Measurements from ENCODE around the gene CCT7. TPM values are rescaled to one million over a fixed set of nuclear protein-coding genes. Genes with fewer than 3 reads are reported as not detected.
A peak's percentile ranks its signal among the peaks of the same experiment; 100 is the strongest.

The CCT7 gene
- polyA plus RNA-seq, 1 donor: 276 TPM

DNA sequence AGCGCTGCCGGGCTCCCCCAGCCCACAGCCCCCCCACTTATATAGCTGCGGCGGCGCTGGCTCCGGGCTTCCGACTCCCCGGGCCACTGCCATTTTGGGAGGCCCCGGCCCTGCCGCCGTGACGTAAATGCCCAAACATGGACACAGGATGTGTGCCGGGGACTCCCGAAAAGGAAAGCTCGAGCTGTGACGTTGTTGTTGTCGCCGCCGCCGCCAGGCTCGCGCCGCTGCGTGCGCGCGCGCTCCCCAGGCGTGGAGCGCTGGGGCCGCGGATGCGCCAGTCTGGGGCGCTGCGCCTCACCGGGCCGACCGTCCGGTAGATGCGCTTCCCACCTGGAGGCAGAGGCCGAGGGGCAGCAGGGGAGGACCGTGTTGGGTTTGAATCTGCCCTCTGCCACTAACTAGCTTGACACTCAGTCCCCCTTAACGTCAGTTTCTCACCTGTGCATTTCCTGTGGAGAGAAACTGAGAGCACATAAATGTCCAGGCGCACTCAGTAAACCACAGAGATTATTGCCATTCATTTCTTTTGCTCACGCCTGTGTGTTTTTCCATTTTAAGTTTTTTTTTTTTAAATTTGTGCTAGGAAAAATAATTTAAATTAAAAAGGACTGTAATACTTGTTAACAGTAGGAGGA is 59.5 kb downstream of the CCT7 start, which contains the start of gene EGR4:
EGR4 (minus strand) TSS at position 15 of the 638 bp plus-strand sequence. CDS start 231 bp downstream, outside the sequence.
- DNase-seq: peak; percentile 39

DNA sequence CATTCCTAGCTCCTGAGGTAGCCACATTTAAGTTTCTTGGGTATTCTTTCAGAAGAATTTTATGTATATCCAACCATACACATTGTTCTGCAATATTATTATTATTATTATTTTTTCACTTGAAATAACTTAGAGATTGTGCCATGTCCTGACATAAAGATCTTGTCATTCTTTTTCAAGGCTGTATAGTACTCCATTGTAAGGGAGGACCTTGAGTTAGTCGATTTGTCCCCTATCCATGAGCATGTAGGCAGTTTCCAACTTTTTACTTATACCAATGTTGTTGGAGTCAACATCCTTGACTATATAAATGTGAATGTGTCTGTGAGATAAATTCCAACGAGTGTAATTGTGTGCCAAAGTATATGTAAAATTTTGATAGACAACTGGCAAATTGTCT is 60.1 kb downstream of the CCT7 start:
- DNase-seq: no peak

DNA sequence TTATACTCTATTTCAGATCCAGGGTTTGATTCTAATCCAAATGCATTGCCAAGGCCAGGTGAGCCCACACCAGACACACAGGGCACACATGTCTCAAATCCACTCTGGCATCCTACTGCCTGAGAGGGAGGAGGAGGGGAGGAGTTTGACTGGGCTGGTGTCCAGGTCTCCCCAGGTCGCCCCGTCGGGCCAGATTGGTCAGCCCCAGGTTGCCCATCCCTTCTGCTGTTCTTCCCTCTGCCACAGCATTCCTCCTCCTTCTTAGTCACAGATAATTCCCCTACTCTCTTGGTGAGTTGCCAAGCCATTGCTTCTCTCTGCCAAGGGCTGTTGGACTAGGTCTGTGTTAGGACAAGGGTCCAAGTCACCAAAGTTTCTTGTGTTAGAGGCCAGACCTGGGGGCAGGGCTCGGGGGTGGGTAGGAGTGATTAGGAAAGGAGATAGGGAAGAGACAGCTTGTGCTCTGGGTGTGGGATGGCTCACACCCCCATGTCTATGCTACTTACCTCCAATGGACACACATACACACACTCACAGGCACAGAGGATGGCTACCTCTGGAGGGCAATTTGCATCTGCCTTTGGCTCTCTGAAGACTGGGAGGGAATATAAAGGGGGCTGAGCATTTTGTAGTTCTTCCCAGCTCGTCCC is 61.8 kb downstream of the CCT7 start:
- DNase-seq: no peak

DNA sequence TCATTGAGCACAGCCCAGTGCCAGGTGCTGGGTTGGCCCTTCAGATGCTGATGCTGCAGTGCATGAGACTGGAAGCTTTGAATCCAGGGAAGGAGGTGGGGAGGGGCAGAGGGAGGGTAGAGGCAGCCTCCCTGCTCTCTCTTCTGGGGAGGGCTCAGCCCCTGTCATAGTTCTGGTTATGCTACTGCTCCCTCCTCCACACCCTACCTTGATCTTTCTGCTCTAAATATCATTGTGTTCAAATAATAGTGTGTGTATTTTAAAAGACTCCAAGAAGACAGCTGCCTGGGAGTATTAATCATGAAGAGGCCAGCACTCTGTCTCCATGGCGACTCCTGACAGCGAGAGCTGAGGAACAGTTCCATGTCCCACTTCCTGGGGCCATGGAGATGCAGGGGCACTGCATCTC is 63.0 kb downstream of the CCT7 start:
- no peak for DNase-seq

DNA sequence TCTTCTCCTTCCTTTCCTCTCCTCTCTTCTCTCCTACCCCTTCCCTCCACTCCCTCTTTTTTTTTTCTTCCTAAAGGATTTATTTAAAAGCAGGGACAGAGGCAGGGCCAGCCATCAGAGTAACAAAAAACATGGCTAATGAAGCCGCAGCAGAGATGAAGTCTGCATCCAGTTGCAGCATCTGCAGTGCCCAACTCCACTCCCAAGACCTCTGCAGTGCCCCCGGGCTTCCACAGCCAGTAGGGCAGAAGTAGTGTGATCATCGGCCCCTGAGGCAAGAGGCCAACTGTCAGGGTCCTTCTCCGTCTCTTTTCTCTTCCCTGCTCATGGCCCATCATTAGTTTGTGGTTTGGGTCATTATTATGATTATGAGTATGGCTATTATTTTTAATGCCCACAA is 63.5 kb downstream of the CCT7 start:
- no peak for DNase-seq

DNA sequence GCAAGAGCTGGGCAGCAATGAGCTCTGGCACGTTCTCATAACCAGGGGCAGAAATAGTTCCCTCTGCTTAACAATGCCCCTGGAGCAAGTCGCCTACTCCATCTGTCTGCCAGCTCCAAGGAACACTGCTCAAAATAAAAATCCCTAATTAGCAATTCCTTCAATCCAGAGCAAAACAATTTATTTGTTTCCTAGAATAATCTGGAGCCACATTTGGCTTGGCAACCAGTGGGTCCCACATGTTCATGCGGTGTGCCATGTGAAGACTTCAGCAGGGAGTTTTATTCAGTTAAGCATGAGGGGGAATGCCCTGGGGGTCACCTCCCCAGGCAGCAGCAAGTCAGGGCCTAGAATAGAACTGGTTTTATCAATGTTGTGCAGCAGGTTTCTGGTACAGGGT is 66.8 kb downstream of the CCT7 start:
- no peak for DNase-seq

DNA sequence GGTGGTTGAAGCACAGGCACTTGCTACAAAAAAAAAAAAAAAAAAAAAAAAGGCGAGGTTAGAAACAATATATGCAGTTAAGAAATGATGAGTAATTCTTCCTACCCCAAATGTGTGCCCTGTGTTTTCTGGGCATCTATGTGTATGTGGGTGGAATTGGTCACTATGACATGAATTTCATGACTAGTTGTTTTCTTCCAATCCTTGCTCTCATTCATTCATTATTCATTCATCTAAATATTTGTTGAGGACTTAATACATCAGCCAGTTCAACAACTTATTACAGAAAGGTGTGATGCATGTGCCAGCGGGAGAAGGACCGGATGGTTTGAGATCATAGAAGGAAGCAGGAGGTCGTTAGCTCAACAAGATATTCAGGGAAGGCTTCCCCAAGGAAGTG is 67.5 kb downstream of the CCT7 start:
- no peak for DNase-seq

Other genes with a start within 250 kb of the CCT7 start
- 26.3 TPM for gene SFXN5, start 162.6 kb upstream of the CCT7 start, polyA plus RNA-seq (ENCODE audit: insufficient read length)
- gene RAB11FIP5, start 121.4 kb upstream of the CCT7 start, polyA plus RNA-seq (ENCODE audit: insufficient read length): 43.9 TPM
- 0.10 TPM for gene NOTO, start 31.7 kb upstream of the CCT7 start, polyA plus RNA-seq (ENCODE audit: insufficient read length)
- gene SMYD5, start 20.1 kb upstream of the CCT7 start, polyA plus RNA-seq (ENCODE audit: insufficient read length): 43.4 TPM
- 13.4 TPM for gene PRADC1, start 1.1 kb upstream of the CCT7 start, polyA plus RNA-seq (ENCODE audit: insufficient read length)
- gene FBXO41, start 50.2 kb downstream of the CCT7 start, polyA plus RNA-seq (ENCODE audit: insufficient read length): 2.1 TPM
- gene EGR4, start 59.2 kb downstream of the CCT7 start, polyA plus RNA-seq (ENCODE audit: insufficient read length): not detected
- 45.2 TPM for gene ALMS1, start 151.5 kb downstream of the CCT7 start, polyA plus RNA-seq (ENCODE audit: insufficient read length)

Measured in left kidney (tissue), 2 donors.